Measurements from ENCODE around the gene IL17RB. TPM values are rescaled to one million over a fixed set of nuclear protein-coding genes. Genes with fewer than 3 reads are reported as not detected.

IL17RB gene
- total RNA-seq, 1 donor = 0.81 TPM

GRCh38 chr3:53823026-53823955 lies 23.1 kb upstream of the IL17RB start:
- no peak for TF ChIP-seq CTCF (IDR thresholded peaks at IDR 0.05; ENCODE audit: insufficient read depth, low read length)
- no peak for DNase-seq (ENCODE audit: low read depth)

GRCh38 chr3:53823956-53824657 lies 22.3 kb upstream of the IL17RB start:
- TF ChIP-seq CTCF (IDR thresholded peaks at IDR 0.05; ENCODE audit: insufficient read depth, low read length) = no peak
- no peak overlapping the region for H3K4me3 ChIP-seq (ENCODE audit: low read depth, low read length)
- DNase-seq (ENCODE audit: low read depth) = no peak

More at GRCh38 chr3:53823026-53823955, 23.1 kb upstream of the IL17RB start:
- H3K4me3 ChIP-seq (ENCODE audit: low read depth, low read length) = no peak overlapping the region

GRCh38 chr3:53824795-53825194 lies 21.6 kb upstream of the IL17RB start:
- no peak overlapping the region for H3K4me3 ChIP-seq (ENCODE audit: low read depth, low read length)
- TF ChIP-seq CTCF (IDR thresholded peaks at IDR 0.05; ENCODE audit: insufficient read depth, low read length) = no peak
- no peak for DNase-seq (ENCODE audit: low read depth)

- TF ChIP-seq CTCF (IDR thresholded peaks at IDR 0.05; ENCODE audit: insufficient read depth, low read length) = no peak
- no peak overlapping the region for H3K4me3 ChIP-seq (ENCODE audit: low read depth, low read length)
- DNase-seq (ENCODE audit: low read depth) = no peak
These were observed 20.3 kb upstream of the IL17RB start for GRCh38 chr3:53826048-53826447.

- no peak overlapping the region for H3K4me3 ChIP-seq (ENCODE audit: low read depth, low read length)
- no peak for TF ChIP-seq CTCF (IDR thresholded peaks at IDR 0.05; ENCODE audit: insufficient read depth, low read length)
- DNase-seq (ENCODE audit: low read depth) = no peak
These were observed 17.8 kb upstream of the IL17RB start for GRCh38 chr3:53828581-53828980.

GRCh38 chr3:53829605-53830004 lies 16.8 kb upstream of the IL17RB start:
- TF ChIP-seq CTCF (IDR thresholded peaks at IDR 0.05; ENCODE audit: insufficient read depth, low read length) = no peak
- DNase-seq (ENCODE audit: low read depth) = no peak
- H3K4me3 ChIP-seq (ENCODE audit: low read depth, low read length) = no peak overlapping the region
